GM08714 (cell line): ENCODE measurements around the gene DOCK3.
A peak's percentile ranks its signal among the peaks of the same experiment; 100 is the strongest.

Experiments
- H3K4me3 ChIP-seq: fragments of 200-500 bp; sonication (Bioruptor generic); 2 replicates; pipeline ENCODE4 v1.5.1; 2014; ENCODE audit warnings: mild to moderate bottlenecking, low read length, inconsistent platforms
- ZNF274 ChIP-seq: IDR thresholded peaks from 2 replicates; pipeline ENCODE4 v1.6.1; 2012; ENCODE audit warnings: mild to moderate bottlenecking, low read depth, low read length

The DOCK3 gene

GRCh38 chr3:51382076-51382745 is 707.5 kb downstream of the DOCK3 start:
- TF ChIP-seq ZNF274: no peak
- no peak overlapping the region for H3K4me3 ChIP-seq

- TF ChIP-seq ZNF274: no peak
- no peak overlapping the region for H3K4me3 ChIP-seq
These were observed 708.3 kb downstream of the DOCK3 start for GRCh38 chr3:51382947-51383578.

- H3K4me3 ChIP-seq: peak overlapping the region; percentile 74
- no peak for TF ChIP-seq ZNF274
These were observed 709.5 kb downstream of the DOCK3 start for GRCh38 chr3:51384055-51384725.

GRCh38 chr3:51384726-51385473 is 710.2 kb downstream of the DOCK3 start, which contains the start of gene MANF:
TSS of gene MANF (plus strand) at chr3:51385291. CDS start at chr3:51385343, 52 bp downstream.
- peak within 1 kb of the TSS; percentile 88 for H3K4me3 ChIP-seq
- no peak for TF ChIP-seq ZNF274

GRCh38 chr3:51385621-51386091 is 710.9 kb downstream of the DOCK3 start:
- H3K4me3 ChIP-seq: peak overlapping the region; percentile 88
- TF ChIP-seq ZNF274: no peak

GRCh38 chr3:51386159-51386851 is 711.6 kb downstream of the DOCK3 start:
- H3K4me3 ChIP-seq: peak overlapping the region; percentile 88
- TF ChIP-seq ZNF274: no peak

- TF ChIP-seq ZNF274: no peak
- H3K4me3 ChIP-seq: peak overlapping the region; percentile 88
These were observed 712.1 kb downstream of the DOCK3 start for GRCh38 chr3:51386852-51387229.

- H3K4me3 ChIP-seq: peak overlapping the region; percentile 88; the same call in 1 of the 2 replicates
These were observed 712.6 kb downstream of the DOCK3 start for GRCh38 chr3:51387281-51387680.

- no peak overlapping the region for H3K4me3 ChIP-seq
- no peak for TF ChIP-seq ZNF274
These were observed 713.7 kb downstream of the DOCK3 start for GRCh38 chr3:51388286-51389029.

- H3K4me3 ChIP-seq: no peak overlapping the region
- no peak for TF ChIP-seq ZNF274
These were observed 714.9 kb downstream of the DOCK3 start for GRCh38 chr3:51389423-51390183.

GRCh38 chr3:51390246-51391074 is 715.7 kb downstream of the DOCK3 start:
- no peak for TF ChIP-seq ZNF274
- peak overlapping the region; percentile 27; the same call in 1 of the 2 replicates for H3K4me3 ChIP-seq
